NCI-H82 (cell line): Measurements from ENCODE around the gene PES1.
"Not testable (repeated sequence)": the region's sequence is repeated elsewhere in the genome, so short reads cannot be mapped to it uniquely, and the experiment has no call there.

ENCODE experiments used
- DNase-seq: peaks from one replicate; lab custom pipeline; 2025; lab: John Stamatoyannopoulos, UW

PES1 gene

GRCh38 chr22:30607939-30608338 is 16.2 kb upstream of the PES1 start:
- DNase-seq: peak; percentile 14

DNA sequence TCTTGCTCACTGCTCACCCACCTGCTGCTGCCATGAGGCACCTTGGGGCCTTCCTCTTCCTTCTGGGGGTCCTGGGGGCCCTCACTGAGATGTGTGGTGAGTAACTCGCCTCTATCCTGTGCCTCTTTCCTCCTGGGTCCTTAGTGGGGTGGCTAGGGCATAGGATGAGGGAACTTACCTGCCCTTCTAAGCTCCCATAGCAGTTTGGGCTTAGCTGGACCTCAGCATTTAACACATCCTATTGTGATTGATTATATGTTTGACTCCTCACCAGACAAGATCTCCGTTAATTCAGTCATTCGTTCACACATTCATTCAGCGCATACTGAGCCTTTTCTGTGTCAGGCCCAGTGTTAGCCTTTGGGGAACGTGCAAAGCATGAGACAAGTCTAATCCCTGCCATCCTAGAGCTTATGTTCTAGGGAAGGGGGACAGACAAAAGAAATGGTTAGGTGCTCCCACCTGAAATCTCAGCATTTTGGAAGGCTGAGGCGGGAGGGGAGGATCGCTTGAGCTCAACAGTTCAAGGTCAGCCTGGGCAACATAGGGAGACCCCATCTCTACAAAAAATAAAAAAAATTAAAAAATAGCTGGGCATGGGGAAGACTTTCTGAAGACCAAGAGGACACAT is 15.7 kb upstream of the PES1 start:
- peak; percentile 34 for DNase-seq

DNA sequence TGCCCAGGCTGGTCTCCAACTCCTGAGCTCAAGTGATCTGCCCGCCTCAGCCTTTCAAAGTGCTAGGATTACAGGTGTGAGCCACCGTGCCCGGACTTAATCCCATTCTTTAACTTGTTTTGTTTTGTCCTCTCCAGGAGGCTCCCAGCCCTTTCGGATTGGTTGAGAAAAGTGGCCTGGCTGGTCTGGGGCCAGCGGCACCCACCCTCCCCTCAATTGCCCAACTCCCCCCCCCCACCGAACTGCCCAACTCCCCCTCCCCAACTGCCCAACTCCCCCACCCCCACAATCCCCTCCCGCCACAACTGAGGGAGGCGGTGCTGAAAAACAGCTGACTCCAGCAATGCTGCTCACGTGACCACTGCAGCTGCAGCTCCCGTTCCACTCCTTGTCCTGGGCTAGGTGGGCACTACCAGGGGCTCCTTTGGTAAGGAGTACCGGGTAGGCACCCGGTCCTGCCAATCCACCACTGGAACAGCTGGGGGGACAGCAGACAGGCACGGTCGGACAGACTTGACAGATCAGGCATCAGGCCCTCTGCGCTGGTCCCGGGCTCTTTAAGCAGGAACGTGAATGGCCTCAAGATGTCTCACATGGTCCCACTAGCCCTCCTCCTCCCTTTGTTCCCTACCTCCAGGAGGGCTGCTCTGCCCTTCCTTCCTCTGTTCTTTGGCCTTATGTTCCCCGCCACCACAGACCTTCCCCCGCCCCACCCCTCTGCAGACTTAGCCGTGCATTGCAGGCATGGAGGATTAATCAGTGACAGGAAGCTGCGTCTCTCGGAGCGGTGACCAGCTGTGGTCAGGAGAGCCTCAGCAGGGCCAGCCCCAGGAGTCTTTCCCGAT is 15.0 kb upstream of the PES1 start, which contains the start of gene TCN2:
Gene TCN2 (plus strand): TSS at position 720 of the 845 bp plus-strand sequence. CDS start 158 bp downstream, outside the sequence.
- peak; percentile 88 for DNase-seq

- peak; percentile 49 for DNase-seq
These were observed 13.9 kb upstream of the PES1 start for GRCh38 chr22:30605449-30606110.

DNA sequence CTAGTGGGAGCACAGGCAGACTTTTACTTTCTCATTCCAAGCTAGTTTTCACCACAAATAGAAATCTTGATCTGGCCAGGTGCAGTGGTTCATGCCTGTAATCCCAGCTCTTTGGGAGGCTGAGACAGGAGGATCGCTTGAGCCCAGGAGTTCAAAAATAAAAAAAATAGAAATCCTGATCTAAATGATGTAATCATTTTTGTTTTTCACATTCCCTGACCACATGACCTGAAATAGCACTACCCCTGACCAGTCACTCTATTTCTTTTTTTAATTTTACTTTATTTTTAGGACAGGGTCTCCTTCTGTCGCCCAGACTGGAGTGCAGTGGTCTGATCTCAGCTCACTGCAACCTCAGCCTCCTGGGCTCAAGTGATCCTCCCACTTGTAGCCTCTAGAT is 13.0 kb upstream of the PES1 start:
- DNase-seq: no peak

GRCh38 chr22:30603801-30604200 is 12.1 kb upstream of the PES1 start:
- no peak for DNase-seq

- DNase-seq: peak; percentile 50
These were observed 10.3 kb upstream of the PES1 start for GRCh38 chr22:30602049-30602448.

- no peak for DNase-seq
These were observed 9.8 kb upstream of the PES1 start for GRCh38 chr22:30601464-30601863.

- peak; percentile 40 for DNase-seq
These were observed 9.2 kb upstream of the PES1 start for GRCh38 chr22:30600921-30601320.

- no peak for DNase-seq
These were observed 7.3 kb upstream of the PES1 start for GRCh38 chr22:30598986-30599385.

DNA sequence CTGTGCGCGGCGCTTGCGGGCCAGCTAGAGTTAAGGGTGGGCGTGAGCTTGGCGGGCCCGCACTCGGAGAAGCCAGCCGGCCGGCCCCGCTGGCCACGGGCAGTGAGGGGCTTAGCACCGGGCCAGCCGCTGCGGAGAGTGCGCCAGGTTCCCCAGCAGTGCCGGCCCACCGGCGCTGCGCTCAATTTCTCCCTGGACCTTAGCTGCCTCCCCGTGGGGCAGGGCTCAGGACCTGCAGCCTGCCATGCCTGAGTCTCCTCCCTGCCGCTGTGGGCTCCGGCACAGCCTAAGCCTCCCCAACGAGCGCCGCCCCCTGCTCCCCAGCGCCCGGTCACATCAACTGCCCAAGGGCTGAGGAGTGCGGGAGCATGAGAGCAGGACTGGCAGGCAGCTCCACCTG is 5.2 kb upstream of the PES1 start:
- peak; percentile 6 for DNase-seq

DNA sequence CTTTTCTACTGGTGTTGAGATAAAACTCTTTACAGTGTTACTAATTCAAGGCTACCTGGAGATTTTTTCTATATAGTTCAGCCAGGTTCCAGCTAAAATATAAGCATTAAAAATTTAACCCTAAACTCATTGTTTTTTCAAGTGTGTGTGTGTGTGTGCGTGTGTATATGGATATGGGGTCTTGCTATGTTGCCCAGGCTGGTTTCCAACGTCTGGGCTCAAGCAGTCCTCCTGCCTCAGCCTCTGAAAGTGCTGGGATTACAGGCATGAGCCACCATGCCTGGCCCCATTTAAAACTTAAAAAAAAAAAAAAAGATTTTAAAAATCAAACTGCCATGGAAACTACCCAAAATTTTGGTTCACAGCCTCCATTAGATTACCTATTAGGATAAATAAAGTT is 4.5 kb upstream of the PES1 start:
- DNase-seq: no peak

DNA sequence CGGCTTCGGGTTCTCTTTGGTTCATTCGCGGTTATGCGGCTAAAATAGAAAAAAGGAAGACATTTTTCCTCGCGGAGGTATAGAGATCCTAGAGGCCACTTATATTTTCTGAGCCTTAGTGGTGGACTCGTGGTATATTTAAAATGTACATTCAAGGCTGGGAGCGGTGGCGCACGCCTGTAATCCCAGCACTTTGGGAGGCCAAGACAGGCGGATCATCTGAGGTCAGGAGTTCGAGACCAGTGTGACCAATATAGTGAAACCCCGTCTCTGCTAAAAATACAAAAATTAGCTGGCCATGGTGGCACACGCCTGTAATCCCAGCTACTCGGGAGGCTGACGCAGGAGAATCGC is 627 bp upstream of the PES1 start:
- DNase-seq: not testable (repeated sequence)

GRCh38 chr22:30591191-30591587 is 521 bp downstream of the PES1 start:
- DNase-seq: peak; percentile 30

DNA sequence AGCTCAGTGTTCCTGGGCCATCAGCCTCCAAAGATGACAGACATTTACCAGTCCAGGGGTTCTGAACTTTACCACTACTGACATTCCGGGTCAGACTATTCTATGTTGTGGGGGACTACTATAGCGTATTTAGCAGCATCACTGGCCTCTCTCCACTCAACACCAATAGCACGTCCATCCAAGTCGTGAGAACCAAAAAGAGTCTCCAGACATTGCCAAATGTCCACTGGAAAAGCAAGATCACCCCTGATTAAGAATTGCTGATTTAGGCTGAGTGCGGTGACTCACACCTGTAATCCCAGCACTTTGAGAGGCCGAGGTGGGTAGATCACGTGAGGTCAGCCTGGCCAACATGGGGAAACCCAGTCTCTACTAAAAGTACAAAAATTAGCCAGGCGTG is 5.3 kb downstream of the PES1 start:
- no peak for DNase-seq

DNA sequence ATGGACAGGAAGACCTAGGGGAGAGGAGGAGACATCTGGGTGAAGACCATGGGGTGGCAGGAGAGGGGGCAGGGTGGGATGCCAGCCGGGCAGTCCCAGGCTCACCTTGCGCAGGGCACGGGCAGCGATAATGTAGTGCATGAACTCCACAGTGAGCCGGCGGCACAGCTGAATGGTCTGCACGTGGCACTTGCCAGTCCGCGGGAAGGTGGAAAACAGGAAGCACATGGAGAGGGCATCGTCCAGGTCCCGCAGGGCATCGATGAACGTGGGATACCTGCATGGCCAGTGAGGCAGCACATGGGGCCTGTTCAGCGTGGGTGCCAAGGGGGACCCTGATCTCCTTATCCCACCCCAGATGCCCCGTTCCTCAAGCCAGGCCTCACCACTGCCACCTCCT is 7.3 kb downstream of the PES1 start:
- DNase-seq: no peak

GRCh38 chr22:30582788-30583545 is 8.7 kb downstream of the PES1 start:
- no peak for DNase-seq

DNA sequence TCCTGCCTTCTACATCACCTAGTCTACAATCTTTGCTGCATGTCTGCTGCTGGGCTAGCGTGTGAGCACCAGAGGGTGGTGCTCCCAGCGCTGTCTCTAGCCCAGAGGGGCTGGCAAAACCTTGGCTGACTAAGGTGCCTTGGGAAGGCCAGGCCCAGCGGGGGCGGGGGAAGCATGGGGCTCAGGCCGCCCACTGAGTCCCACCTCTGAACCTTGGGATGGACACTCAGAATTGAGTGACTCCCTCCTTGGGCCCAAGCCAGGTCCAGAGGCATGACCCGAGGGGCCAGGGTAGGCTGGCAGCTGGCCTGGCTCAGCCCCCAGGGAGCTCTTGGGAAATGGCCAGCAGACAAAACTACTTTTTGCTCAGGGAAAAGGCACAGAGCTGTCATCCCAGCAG is 9.7 kb downstream of the PES1 start:
- no peak for DNase-seq

DNA sequence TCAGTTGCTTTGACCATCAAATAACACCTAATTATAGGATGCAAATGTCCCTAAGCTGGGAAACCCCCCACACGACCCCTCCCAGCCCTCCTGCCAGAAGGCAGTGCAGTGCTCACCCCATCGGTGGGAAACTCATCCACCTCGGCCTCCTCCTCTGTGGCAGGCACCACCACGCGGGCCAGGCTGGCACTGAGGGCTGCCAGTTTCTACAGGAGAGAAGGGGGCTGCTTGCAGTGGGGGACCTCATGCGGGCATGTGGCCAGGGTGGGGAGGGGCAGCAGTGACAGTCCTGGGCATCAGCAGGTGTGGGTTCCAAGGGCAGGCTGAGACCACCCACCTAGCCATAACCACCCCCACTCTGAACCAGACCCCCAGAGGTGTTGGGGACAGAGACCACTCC is 10.8 kb downstream of the PES1 start:
- DNase-seq: no peak

GRCh38 chr22:30578481-30578880 is 13.2 kb downstream of the PES1 start:
- no peak for DNase-seq

GRCh38 chr22:30575859-30576258 is 15.9 kb downstream of the PES1 start:
- DNase-seq: no peak

GRCh38 chr22:30574997-30575671 is 16.6 kb downstream of the PES1 start:
- peak; percentile 36 for DNase-seq
